ENCODE measurements around the gene HIF1A. TPM values are rescaled to one million over a fixed set of nuclear protein-coding genes. Genes with fewer than 3 reads are reported as not detected.
"Not testable (repeated sequence)": the region's sequence is repeated elsewhere in the genome, so short reads cannot be mapped to it uniquely, and the experiment has no call there.

Gene HIF1A
- total RNA-seq, 1 experiment from 2014 or later, result 135 TPM

- CTCF ChIA-PET, result no interaction called here
- no peaks in the 10 kb centered on the region for H3K36me3 ChIP-seq (ENCODE audit: insufficient read depth, low read length, poor library complexity, severe bottlenecking)
- peaks cover 3% of the 10 kb centered on the region for H3K27me3 ChIP-seq (replicated peaks; ENCODE audit: insufficient read depth, low read depth, low read length, poor library complexity)
- POLR2A ChIA-PET (ENCODE audit: low non-redundant PET), result interaction anchor here (0.6 kb wide), 1 partner anchor 172 kb away, joined by 4 read pairs; no protein-coding TSS in a partner anchor
- H3K4me1 ChIP-seq (ENCODE audit: insufficient read depth, low read length, poor library complexity, severe bottlenecking), result no peaks in the 10 kb centered on the region
- no peak overlapping the region for H3K27ac ChIP-seq (ENCODE audit: low read depth, low read length, poor library complexity, severe bottlenecking)
- intact Hi-C loops (cut with micrococcal nuclease; ENCODE audit: unreplicated experiment), result no loop called here
- DNase-seq (ENCODE audit: low spot score), result no peak
- H3K4me3 ChIP-seq (ENCODE audit: low read depth, low read length, poor library complexity, severe bottlenecking), result no peak overlapping the region
- no TSS peak for BruUV-seq (replicated peaks)
- no peaks in the 10 kb centered on the region for H3K9me3 ChIP-seq (ENCODE audit: low read depth, low read length, poor library complexity, severe bottlenecking)
- TF ChIP-seq, protein P1, sequence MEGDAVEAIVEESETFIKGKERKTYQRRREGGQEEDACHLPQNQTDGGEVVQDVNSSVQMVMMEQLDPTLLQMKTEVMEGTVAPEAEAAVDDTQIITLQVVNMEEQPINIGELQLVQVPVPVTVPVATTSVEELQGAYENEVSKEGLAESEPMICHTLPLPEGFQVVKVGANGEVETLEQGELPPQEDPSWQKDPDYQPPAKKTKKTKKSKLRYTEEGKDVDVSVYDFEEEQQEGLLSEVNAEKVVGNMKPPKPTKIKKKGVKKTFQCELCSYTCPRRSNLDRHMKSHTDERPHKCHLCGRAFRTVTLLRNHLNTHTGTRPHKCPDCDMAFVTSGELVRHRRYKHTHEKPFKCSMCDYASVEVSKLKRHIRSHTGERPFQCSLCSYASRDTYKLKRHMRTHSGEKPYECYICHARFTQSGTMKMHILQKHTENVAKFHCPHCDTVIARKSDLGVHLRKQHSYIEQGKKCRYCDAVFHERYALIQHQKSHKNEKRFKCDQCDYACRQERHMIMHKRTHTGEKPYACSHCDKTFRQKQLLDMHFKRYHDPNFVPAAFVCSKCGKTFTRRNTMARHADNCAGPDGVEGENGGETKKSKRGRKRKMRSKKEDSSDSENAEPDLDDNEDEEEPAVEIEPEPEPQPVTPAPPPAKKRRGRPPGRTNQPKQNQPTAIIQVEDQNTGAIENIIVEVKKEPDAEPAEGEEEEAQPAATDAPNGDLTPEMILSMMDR (conservative IDR thresholded peaks at IDR 0.05; ENCODE audit: low read depth, low read length), result no peak
Observed at GRCh38 chr14:61654026-61654425, 41.3 kb upstream of the HIF1A start.

GRCh38 chr14:61655777-61656176 is 39.5 kb upstream of the HIF1A start:
- Histone ChIP-seq H3K27ac (ENCODE audit: low read depth, low read length, poor library complexity, severe bottlenecking) (no peak overlapping the region), H3K9me3 (ENCODE audit: low read depth, low read length, poor library complexity, severe bottlenecking) (no peaks in the 10 kb centered on the region), H3K36me3 (ENCODE audit: insufficient read depth, low read length, poor library complexity, severe bottlenecking) (no peaks in the 10 kb centered on the region), H3K4me3 (ENCODE audit: low read depth, low read length, poor library complexity, severe bottlenecking) (no peak overlapping the region), H3K27me3 (replicated peaks; ENCODE audit: insufficient read depth, low read depth, low read length, poor library complexity) (peaks cover 3% of the 10 kb centered on the region), H3K4me1 (ENCODE audit: insufficient read depth, low read length, poor library complexity, severe bottlenecking) (no peaks in the 10 kb centered on the region)
- intact Hi-C loops (cut with micrococcal nuclease; ENCODE audit: unreplicated experiment), result no loop called here
- no peak for DNase-seq (ENCODE audit: low spot score)
- POLR2A ChIA-PET (ENCODE audit: low non-redundant PET), result no interaction called here
- TF ChIP-seq, protein P1 (conservative IDR thresholded peaks at IDR 0.05; ENCODE audit: low read depth, low read length), result no peak
- TF ChIP-seq EZH2 (IDR thresholded peaks at IDR 0.05; ENCODE audit: borderline replicate concordance, low read depth, low read length, poor library complexity, severe bottlenecking), result no peak
- CTCF ChIA-PET, result no interaction called here
- no TSS peak for BruUV-seq (replicated peaks)

GRCh38 chr14:61656341-61656740 is 39.0 kb upstream of the HIF1A start:
- TF ChIP-seq, protein P1 (conservative IDR thresholded peaks at IDR 0.05; ENCODE audit: low read depth, low read length), result no peak
- TF ChIP-seq EZH2 (IDR thresholded peaks at IDR 0.05; ENCODE audit: borderline replicate concordance, low read depth, low read length, poor library complexity, severe bottlenecking), result no peak
- POLR2A ChIA-PET (ENCODE audit: low non-redundant PET), result no interaction called here
- H3K9me3 ChIP-seq (ENCODE audit: low read depth, low read length, poor library complexity, severe bottlenecking), result no peaks in the 10 kb centered on the region
- no peak for DNase-seq (ENCODE audit: low spot score)
- peaks cover 3% of the 10 kb centered on the region for H3K27me3 ChIP-seq (replicated peaks; ENCODE audit: insufficient read depth, low read depth, low read length, poor library complexity)
- no peaks in the 10 kb centered on the region for H3K36me3 ChIP-seq (ENCODE audit: insufficient read depth, low read length, poor library complexity, severe bottlenecking)
- H3K27ac ChIP-seq (ENCODE audit: low read depth, low read length, poor library complexity, severe bottlenecking), result no peak overlapping the region
- no TSS peak for BruUV-seq (replicated peaks)
- CTCF ChIA-PET, result no interaction called here
- intact Hi-C loops (cut with micrococcal nuclease; ENCODE audit: unreplicated experiment), result no loop called here
- H3K4me3 ChIP-seq (ENCODE audit: low read depth, low read length, poor library complexity, severe bottlenecking), result no peak overlapping the region
- no peaks in the 10 kb centered on the region for H3K4me1 ChIP-seq (ENCODE audit: insufficient read depth, low read length, poor library complexity, severe bottlenecking)

- CTCF ChIA-PET; H3K4me3 ChIP-seq (ENCODE audit: low read depth, low read length, poor library complexity, severe bottlenecking); POLR2A ChIA-PET (ENCODE audit: low non-redundant PET); H3K36me3 ChIP-seq (ENCODE audit: insufficient read depth, low read length, poor library complexity, severe bottlenecking); intact Hi-C loops (cut with micrococcal nuclease; ENCODE audit: unreplicated experiment); H3K9me3 ChIP-seq (ENCODE audit: low read depth, low read length, poor library complexity, severe bottlenecking); H3K27me3 ChIP-seq (replicated peaks; ENCODE audit: insufficient read depth, low read depth, low read length, poor library complexity); H3K27ac ChIP-seq (ENCODE audit: low read depth, low read length, poor library complexity, severe bottlenecking); DNase-seq (ENCODE audit: low spot score); BruUV-seq (replicated peaks); H3K4me1 ChIP-seq (ENCODE audit: insufficient read depth, low read length, poor library complexity, severe bottlenecking): not testable (repeated sequence)
Observed at GRCh38 chr14:61658111-61658510, 37.2 kb upstream of the HIF1A start.

Measured in A673 (cell line).